Esophagus mucosa (tissue), 1 donor: ENCODE measurements around the gene RPLP2. TPM values are rescaled to one million over a fixed set of nuclear protein-coding genes. Genes with fewer than 3 reads are reported as not detected.

Experiments used
- ATAC-seq: fragments of 200-7000 bp; cut with Tn5 transposase; one replicate; pipeline ENCODE4 v1.9.1; 2020
- total RNA-seq: library from RNA; stranded (reverse); gene quantifications from one replicate; pipeline ENCODE4 v1.2.4, GENCODE V29; 2023
- donor health status: DM: yes; HTN: yes; CAD: no.

RPLP2 gene
- total RNA-seq, 1 donor from 2014 or later: 2,043 TPM

DNA sequence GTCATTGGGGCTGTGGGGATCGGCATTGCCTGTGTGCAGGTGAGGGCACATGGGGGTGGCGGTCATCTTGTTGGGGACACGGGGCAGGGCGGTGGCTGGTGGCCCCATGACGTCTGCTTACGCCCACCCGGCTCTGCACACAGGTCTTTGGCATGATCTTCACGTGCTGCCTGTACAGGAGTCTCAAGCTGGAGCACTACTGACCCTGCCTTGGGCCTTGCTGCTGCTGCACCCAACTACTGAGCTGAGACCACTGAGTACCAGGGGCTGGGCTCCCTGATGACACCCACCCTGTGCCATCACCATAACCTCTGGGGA, 28.2 kb downstream of the RPLP2 start:
- ATAC-seq: no peak

DNA sequence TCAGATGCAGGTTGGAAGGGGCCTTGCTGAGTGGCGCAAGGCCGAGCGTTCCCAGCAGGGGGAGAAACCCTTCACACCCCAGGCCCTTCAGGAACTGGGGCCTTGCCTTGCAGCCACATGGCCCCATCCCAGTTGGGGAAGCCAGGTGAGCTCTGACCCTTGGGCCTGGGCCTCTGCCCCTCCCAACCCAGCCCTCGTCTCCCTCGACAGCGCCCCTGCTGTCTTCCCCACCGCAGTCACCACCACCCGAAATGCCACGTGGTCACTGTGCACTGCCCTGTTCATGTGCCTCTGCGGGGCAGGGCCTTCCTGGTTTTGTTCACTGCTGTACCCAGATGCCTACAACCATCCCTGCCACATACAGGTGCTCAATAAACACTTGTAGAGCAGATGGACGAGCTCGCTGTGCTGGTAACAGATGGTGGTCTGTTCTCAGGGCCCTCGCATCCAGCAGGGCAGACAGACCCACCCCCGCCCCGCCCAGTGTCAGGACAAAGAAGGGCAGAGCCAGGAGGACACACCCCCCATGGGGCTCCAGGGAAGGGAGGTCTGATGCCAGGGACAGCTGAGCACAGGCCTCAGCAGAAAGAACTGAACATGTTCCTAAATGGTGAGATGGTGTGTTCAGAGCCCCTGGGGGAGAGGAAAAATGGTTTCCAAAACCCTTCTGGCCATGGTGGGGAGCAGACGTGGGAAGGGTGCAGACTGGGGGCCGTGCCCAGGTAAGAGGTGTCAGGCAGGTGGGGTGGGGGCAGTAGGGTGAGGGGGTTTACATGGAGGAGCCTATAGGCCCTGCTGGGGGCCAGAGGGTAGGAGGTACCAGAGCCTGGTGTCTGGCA, 28.9 kb downstream of the RPLP2 start:
- ATAC-seq: no peak

DNA sequence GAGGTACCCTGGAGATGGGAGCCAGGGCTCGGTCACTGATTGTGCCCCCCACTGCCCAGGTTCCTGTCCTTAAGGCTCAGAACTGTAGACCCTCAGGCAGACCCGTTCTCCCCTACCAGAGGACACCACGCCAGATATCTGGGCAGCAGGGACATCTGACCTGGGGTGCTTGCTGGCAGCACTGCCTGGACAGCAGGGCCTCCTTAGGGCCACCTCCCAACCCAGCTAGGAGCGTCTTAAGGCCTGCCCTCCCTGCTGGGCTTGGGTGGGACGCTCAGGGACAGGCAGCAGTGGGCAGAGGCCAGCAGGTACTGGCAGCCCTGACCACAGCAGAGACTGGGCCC, 29.5 kb downstream of the RPLP2 start:
- ATAC-seq: no peak

DNA sequence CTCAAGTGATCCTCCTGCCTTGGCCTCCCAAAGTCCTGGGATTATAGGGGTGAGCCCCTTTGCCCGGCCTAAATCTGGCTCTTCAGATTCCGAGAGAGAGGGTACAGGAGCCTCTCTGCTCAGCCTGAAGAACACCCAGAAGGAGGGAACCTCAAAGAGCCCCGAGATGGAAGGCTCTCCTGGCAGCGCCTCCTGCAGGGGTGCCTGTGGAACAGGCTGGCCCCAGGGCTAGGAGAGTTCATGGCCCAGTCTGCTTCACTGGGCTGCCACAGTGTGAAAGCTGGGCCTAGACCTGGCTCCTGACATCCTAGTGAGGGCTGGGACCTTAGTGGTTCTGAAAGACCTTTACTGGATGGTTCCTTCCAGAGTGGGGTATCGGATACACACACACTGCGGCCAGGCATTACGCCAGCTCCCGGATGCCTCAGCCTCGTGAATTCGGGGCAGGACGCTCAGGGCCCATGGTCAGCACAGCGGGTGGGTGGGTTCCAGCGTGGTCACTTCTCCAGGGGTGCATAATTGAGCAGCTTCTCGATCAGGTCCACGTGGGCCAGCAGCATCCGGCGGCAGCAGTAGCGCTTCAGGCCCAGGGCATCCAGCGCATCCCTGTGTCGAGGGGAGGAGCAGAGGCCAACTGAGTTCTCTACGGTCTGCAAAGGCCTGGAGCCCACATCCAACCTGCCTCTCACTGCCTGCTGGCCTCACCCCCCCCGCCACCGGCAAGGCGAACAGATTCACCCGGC, 30.3 kb downstream of the RPLP2 start:
- ATAC-seq: no peak

DNA sequence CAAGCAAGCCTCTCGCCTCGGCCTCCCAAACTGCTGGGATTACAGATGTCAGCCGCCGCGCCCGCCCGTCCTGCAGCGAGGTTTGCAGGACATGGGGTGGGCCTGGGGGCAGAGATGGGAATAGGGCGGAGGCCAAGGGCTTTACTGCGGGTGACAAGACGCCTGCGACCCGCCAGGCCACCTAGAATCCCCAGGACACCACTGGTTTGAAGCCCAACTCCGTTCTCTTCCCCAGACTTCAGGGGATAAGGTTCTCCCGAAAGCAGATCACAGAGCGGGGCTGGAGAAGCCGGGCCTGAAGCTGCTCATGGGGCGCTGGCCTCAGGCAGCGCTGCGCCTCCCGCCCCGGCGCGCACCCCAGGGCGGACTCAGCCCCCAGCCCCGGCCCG, 32.2 kb downstream of the RPLP2 start:
- ATAC-seq: no peak

DNA sequence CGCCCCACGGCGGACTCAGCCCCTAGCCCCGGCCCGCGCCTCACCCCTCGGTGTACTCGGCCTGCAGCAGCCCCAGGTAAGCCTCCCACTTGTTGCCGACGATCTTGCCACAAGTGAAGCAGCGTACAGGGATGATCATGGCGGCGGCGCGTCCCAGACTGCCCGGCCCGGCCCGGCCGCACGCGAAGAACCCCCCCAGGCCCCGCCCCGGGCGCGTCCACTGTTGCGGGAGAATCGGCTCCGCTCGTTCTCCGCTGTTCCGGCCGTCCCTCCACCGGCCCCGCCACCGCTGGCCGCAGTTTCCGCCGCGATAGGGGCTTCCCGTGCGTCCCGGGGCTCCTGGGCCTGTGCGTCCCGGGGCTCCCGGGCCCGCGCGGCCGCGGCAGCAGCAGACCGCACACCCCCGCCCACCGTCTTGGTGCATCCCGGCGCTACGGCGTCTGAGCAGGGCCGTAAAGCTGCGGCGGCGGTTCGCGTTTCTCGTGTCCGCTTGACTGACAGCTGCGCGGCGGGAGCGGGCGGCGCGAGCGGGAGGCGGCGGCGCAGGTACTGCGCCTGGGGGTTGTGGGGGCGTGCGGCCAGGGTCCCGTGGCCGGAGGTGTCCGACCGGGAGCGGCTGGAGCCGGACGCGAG, 32.7 kb downstream of the RPLP2 start, which contains the start of the genes POLR2L and TSPAN4:
Gene POLR2L, minus strand, starts transcription at position 160 of the 633 bp plus-strand sequence. Its CDS starts 21 bp downstream, at position 139.
Gene TSPAN4, plus strand, starts transcription at position 483 of the 633 bp plus-strand sequence. CDS start 7,453 bp downstream, outside the sequence.
- ATAC-seq: peak; percentile 66

DNA sequence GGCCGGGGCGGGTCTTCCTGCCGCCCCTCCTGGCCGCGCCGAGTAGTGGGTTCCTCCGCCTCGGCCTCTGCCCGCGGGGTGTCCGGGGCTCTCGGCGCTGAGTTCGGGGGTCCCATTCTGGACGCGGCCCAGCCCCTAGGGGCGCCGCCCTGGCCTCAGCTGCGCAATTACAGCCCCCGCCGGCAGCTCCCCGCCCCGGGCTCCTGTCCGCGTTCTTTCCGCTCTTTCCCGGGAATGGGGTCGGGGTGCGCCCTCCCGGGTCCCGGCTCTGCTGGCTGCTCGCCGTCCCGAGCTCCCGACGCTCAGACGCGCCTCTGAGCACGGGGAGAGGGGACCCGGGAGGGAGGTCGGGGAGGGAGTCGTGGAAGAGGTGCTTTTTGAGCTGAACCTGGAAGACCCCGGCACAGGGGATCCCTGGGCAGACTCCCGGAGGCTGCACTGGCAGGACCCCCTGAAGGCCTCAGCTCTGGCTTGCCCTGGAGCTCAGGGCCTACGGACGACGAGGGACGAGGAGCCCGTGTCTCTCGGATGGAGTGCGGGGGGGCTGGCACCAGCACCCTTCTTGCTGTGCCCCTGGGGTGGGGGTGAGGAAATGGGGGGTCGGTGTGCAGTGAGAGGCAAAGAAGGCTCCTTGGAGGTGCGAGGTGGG, 33.4 kb downstream of the RPLP2 start:
- no peak for ATAC-seq

DNA sequence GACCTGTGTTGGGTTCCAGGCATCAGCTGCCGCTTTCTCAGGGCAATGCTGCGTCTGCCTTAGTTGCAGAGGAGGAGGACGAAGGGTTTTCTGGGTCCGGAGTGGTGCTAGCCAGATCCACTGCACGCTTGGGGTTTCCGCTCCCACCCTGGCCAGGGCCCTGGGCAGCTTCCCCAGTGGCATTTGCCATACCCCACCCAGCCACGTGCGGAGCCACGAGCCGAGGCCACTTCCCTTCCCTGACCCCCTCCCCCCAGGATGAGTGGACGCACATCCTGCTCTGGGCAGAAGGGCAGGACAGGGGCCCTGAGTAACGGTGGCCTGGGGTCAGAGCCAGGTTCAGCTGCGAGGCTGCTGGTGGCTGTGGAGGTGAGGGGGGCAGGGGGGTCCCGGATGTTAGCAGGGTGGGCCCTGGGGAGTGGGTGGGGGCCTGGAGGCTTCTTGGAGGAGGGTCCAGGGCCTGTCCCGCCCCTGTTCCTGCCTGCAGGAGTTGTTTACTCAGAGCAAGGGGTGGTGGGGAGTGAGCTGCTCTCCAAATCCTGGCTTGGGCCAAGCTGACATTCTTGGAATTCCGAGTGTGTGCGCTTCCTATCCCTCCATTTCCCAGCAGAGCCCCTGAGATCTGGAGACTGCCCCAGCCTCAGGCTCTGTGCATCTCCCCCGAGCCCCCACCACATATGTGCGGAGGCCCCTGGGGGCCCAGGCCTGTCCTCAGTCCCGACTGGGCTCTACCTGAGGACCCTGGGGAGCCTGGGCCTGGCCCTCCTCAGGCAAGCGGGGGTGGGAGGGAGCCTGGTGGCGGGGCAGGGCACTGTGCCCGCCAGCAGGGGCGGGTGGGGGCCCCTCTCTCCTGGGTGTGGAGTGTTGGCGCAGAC, 34.3 kb downstream of the RPLP2 start:
- ATAC-seq: peak; percentile 19

DNA sequence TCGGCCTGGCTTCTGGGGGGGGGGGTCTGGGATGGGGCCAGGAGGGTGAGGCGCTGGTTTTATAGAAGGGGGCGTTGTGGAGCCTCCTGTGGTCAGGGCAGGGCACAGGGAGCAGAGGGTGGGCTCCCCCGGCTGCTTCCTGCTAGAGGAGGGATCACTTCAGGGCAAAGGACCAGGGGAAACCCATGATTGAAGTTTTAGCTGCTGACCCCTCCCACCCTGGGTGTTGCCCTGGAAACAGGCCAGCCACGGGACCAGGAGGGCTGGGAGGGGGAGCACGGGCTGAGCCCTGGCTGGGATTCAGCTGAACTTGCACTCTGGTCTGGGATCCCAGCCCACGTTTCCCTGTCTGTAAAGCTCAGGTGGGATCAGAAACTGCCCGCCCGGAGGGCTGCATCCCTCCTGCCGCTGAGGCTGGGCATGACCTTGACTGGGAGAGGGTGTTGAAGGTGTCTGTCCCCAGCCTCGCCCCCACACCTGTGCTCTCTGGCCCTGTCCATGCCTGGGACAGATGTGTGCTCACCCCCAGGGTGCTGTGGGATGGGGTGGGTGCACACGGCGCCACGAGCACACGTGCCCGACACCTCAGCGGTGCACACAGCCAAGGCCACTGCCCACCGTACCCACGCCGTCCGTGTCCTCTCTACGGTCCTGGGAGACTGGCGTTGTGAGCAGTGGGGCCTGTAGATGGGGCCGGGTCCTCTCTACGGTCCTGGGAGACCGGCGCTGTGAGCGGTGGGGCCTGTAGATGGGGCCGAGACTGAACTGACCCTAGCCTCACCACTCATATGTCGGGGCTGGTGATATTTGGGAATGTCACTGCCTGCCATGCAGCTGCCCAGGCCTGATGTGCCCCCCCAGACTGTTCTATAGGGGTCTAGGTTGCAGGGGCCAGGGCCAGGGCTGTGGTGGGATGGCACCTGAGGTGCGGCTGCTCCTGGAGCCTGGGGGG, 35.2 kb downstream of the RPLP2 start:
- ATAC-seq: peak; percentile 2

DNA sequence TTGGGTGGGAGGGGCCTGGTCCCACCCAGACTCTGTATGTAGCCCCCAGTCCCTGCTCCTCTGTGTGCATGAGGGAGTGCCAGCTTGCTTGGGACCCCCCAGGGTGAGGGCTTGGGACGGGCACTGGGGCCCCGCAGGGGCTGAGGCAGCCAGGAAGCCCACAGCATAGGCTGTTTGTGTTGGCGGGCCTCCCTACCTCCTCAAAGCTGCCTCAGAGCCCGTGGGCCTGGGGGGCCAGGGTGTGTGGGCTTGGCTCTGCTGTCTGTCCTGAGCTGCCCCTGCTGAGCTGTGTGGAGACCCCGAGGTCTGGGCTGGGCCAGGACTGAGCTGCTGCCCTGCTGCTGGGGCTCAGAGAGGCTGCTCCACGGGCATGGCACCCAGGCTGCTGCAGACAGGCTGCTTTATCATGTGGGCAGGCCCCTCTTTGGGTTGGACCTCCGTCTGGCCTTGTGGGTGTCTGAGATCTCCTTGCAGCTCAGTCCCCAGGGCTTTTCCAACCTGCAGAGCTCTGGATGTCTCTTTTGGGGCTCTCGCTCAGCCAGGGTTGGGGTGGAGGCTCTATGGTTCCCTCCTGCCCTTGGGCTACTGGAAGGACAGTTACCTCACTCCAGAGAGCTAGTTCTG, 36.2 kb downstream of the RPLP2 start:
- no peak for ATAC-seq

DNA sequence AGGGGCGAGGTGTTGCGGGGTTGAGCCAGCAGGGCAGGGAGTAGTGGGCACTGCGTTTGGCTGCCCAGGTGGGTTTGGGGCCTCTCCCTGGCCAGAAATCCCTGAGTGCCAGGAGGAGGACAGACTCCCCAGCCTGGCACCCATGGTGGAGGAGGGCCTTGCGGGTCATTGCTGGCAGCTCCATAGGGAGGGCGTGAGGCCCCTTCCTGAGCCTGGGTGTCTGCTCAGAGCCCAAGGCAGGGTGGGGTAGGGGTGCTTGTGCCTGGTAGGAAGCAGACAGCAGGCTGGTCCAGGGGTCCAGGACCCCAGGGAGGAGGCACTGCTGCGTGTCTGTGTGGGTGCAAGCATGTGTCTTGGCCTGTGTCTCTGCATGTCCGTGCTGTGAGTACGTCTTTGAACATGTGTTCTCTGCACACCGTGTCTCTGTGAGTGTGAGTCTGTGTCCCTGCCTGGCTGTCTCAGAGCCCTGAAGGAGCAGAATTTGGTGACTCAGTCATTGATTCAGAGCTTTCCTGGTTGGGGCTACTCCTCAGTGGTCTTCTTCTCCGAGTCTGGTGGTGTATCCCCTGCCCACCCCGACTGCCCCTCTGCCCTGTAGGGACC, 36.8 kb downstream of the RPLP2 start:
- ATAC-seq: peak; percentile 3

DNA sequence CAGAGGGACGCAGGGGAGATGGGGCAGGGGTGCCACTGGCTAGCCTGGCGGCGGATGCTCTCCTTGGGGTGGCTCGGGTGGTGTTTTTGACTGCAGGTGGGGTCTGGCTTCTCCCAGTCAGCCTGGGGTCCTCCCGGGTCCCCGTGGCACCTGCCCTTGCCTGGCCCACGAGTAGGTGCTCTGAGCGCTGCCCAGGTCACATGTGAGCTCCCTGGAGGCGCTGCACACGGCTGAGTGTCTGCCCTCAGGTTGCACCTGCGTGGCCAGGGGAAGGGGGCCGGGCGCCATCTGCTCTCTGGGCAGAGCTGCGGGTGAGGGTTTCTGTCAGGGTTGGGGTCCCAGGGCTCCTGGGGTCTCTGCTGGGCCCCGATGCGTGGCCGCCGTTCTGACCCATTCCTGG, 38.1 kb downstream of the RPLP2 start:
- ATAC-seq: no peak

DNA sequence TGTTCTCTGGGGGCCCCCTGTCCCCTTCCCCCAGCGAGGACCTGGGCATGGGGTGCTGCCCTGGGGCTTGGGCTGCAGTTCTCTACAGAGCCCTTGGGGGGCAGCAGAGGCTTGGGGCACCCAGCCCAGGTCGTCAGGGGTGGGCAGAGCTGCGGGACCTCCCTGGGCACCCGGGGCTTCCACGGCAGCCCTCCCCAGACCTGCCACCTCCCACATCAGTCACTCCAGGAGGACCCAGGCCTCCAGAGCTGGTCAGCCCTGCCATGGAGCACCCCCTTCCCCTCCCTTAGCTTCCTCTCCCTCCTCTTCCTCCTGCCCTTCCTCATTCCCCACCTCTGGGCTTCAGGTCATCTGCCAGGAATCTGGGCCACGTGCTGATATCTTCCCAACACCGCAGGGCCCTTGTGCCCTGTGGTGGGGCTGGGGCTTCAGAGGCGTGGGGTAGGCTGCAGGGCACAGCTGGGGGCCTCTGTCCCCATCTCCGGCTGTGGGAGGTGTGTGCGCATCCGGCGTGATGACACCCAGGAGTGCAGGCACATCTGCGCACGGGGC, 38.7 kb downstream of the RPLP2 start:
- ATAC-seq: peak; percentile 22

DNA sequence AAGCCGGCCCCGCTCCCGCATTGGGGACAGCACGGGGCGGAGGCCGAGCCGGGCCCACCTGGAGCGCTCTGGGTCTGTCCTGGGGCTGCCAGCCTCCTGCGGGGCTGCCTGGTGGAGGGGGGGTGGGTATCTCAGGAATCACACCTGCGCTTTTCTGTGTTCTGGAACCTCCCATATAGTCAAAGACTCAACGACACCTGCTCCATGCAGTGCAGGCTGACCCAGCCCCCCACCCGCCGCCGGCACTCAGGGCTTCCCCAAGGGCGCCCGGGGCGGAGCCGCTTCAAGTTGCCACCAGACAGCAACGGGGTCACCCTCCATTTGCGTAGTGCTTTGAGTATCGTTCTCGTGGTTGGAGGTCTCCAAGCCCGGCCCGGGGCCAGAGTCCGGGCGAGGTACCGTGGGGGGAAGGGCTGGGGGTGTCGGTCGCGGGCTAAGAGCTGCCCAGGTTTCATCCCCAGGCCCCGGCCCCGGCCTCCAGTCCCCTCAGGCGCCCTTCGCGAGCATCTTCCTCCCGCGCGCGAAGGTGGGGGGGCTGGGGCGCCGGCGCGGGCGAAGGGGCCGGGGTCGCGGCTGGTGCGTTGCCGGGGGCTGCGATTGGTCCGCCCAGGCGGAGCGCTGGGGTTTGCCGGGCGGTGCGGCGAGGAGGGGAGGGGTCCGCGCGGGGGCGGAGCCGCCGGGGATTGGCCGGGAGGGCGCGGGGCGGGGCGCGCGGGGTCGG, 39.5 kb downstream of the RPLP2 start:
- ATAC-seq: no peak

DNA sequence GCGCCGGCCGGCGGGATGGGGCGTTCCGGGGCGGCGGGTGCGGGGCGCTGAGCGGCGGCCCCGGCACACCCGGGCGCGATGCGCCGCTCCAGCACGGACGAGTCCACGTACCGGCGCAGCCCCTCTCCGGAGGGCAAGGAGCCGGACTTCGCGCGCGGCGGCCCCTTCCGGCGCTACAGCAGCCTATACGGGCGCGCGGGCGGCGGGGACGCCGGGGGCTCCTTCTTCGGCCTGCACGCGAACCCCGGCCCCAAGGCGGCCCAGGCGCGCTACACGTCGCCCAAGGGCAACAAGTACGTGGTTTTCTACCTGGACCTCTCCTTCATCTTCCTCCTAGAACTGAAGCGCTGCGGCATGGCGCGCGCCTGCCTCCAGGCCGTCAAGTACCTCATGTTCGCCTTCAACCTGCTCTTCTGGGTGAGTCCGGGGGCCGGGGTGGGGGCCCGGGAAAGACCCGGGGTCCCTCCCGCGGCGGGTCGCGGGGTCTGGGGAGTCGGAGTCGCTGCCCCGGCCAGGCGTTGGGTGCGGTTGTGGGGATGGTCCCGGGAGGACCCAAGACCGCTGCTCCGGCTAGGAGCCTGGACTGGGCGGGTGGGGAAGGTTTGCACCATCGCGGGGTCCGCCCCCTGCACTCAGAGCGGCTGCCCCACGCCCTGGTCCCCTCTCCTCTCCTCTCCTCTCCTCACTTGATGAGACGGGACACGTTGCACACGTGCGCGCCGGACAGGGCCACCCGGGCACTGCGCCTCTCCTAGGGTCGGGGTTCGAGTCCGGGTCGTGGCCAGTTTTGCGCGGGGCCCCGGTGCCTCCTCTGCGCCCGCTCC, 40.4 kb downstream of the RPLP2 start:
- ATAC-seq: no peak

DNA sequence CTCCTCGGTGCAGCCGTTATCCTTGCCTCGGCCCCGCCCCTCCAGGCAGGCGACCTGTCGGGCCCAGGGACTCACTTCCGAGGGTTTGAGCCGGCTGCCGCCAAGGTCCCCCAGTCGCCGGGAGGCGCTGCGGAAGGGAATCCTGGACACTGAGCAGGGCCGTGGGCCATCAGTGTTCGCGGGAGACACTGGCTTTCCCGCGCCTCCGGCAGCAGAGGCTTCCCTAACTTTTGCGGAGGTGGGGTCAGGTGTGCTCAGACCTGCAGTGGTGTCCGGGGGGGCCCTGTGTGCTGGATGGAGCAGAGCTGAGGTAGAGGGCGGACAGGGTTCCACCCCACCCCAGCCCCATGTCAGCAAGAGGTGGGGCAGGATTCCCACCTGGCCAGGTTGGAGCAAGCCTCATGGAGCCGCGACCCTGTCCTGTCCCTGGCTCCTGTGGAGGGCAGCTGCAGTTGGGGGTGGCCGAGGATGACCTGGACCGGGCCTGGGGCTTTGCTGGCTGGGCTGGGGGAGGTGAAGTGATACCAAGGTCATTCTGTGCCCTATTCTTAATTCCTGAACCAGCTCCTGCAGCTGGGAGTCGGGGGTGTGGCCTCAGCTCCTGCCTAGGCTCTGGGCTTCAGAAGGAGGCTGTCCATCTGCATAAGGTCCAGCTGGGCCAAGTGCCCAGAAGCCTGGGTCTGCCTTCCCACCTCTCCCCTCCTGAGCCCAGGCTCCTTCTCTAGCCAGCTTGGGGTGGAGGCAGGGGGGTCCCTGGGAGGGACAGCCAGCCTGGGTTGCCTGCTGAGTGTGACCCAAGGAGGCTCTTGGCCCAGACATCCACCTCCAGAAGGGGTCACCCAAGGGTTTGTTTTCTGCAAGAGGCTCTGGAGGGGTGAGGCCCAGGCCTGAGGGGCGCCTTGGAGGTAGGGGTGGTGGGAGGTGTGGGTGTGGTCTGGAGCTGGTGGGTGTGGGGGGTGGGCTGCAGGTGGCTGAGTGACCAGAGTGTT, 41.3 kb downstream of the RPLP2 start:
- ATAC-seq: no peak

DNA sequence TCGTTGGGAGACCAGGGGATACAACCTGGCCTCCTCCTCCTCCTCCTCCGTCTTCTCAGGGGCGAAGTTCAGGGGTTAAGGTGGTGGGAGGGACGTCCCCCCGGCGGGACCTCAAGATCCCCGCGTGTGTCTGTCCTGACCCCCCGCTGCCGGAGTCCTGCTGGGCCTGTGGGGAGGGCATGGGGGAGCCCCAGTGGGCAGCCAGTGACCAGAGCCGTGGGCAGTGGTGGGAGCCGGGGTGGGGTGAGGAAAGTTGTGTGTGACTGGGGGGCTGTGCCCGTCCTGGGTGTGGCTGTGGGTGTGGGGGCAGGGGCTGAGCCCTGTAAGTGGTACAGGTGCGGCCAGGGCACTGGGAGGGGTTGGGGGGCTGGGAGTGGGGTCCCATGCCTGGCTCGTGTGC, 43.0 kb downstream of the RPLP2 start:
- no peak for ATAC-seq
